Sigmoid colon (tissue), 3 donors: ENCODE results near the gene PRKAG3.

Source experiments
- POLR2A ChIP-seq, 2 donors: fragments of 450-650 bp; IDR thresholded peaks; one replicate each; pipeline ENCODE4 v1.6.1; 2016; ENCODE audit warnings: antibody characterized with exemption in 2 of 2, mild to moderate bottlenecking in 2 of 2, moderate library complexity in 2 of 2
- TF ChIP-seq, protein P1 (sequence below), 4 experiments: fragments of 450-650 bp in 3 of 4; fragments of 200-600 bp in 1 of 4; IDR thresholded peaks; one replicate each; pipeline ENCODE4 v1.5.1; 2016 to 2019; ENCODE audit warnings: antibody characterized with exemption in 4 of 4, mild to moderate bottlenecking in 3 of 4, moderate library complexity in 2 of 4

DNA sequence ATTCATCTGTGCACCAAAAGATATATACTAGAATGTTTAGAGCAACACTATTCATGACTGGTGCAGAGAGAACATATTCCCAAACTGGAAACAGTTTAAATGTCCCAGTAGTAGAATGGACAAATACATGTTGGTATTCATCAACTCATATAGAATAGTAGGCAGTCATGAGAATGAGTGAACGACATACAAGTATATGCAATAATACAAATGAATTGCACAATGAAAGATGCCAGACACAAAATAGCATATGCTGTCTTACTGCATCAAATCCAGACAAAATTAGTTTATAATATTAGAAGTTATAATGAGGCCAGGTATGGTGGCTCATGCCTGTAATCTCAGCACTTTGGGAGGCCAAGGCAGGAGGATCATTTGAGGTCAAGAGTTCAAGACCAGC, 8.3 kb upstream of the PRKAG3 start:
- TF ChIP-seq, protein P1, sequence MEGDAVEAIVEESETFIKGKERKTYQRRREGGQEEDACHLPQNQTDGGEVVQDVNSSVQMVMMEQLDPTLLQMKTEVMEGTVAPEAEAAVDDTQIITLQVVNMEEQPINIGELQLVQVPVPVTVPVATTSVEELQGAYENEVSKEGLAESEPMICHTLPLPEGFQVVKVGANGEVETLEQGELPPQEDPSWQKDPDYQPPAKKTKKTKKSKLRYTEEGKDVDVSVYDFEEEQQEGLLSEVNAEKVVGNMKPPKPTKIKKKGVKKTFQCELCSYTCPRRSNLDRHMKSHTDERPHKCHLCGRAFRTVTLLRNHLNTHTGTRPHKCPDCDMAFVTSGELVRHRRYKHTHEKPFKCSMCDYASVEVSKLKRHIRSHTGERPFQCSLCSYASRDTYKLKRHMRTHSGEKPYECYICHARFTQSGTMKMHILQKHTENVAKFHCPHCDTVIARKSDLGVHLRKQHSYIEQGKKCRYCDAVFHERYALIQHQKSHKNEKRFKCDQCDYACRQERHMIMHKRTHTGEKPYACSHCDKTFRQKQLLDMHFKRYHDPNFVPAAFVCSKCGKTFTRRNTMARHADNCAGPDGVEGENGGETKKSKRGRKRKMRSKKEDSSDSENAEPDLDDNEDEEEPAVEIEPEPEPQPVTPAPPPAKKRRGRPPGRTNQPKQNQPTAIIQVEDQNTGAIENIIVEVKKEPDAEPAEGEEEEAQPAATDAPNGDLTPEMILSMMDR (IDR thresholded peaks at IDR 0.05) = no peak
- TF ChIP-seq POLR2A (IDR thresholded peaks at IDR 0.05) = no peak
